GM23248 (cell line): ENCODE data around the gene OVOL1. TPM values are rescaled to one million over a fixed set of nuclear protein-coding genes. Genes with fewer than 3 reads are reported as not detected.

Source experiments
- DNase-seq: peaks from one replicate; pipeline ENCODE4 v3.0.0-alpha.2; 2015
- H2AFZ ChIP-seq: fragments of 200-600 bp; sonication (generic); 2 replicates; pipeline ENCODE4 v1.6.1; 2016; ENCODE audit warnings: antibody characterized with exemption
- H3F3A ChIP-seq: fragments of 200-600 bp; sonication (generic); 2 replicates; pipeline ENCODE4 v1.6.1; 2016; ENCODE audit warnings: mild to moderate bottlenecking, antibody characterized with exemption, mixed run types; ENCODE audit not compliant: insufficient read depth
- H3K27ac ChIP-seq: fragments of 200-600 bp; sonication (generic); 2 replicates; pipeline ENCODE4 v1.5.1; 2016; ENCODE audit warnings: mild to moderate bottlenecking
- H3K27me3 ChIP-seq: fragments of 200-600 bp; sonication (generic); replicated peaks from 2 replicates; pipeline ENCODE4 v1.6.1; 2016; ENCODE audit warnings: mild to moderate bottlenecking; ENCODE audit not compliant: insufficient read depth
- H3K36me3 ChIP-seq: fragments of 200-600 bp; sonication (generic); 2 replicates; pipeline ENCODE4 v1.6.1; 2016; ENCODE audit warnings: low read depth, mild to moderate bottlenecking
- H3K4me1 ChIP-seq: fragments of 200-600 bp; sonication (generic); 2 replicates; pipeline ENCODE4 v1.6.1; 2016; ENCODE audit warnings: mild to moderate bottlenecking; ENCODE audit not compliant: insufficient read depth
- H3K4me2 ChIP-seq: fragments of 200-600 bp; sonication (generic); one replicate; pipeline ENCODE4 v1.6.1; 2016; ENCODE audit warnings: mild to moderate bottlenecking; ENCODE audit not compliant: unreplicated experiment
- H3K4me3 ChIP-seq: fragments of 200-600 bp; sonication (generic); 2 replicates; pipeline ENCODE4 v1.5.1; 2016; ENCODE audit warnings: mild to moderate bottlenecking
- H3K79me2 ChIP-seq: fragments of 200-600 bp; sonication (generic); 2 replicates; pipeline ENCODE4 v1.6.1; 2016; ENCODE audit warnings: mild to moderate bottlenecking; ENCODE audit not compliant: insufficient read depth
- H3K9ac ChIP-seq: fragments of 200-600 bp; sonication (generic); 2 replicates; pipeline ENCODE4 v1.6.1; 2016; ENCODE audit warnings: mild to moderate bottlenecking
- H3K9me2 ChIP-seq: fragments of 200-600 bp; sonication (generic); 2 replicates; pipeline ENCODE4 v1.6.1; 2016; ENCODE audit warnings: mixed run types, mild to moderate bottlenecking, moderate library complexity; ENCODE audit not compliant: insufficient read depth
- H3K9me3 ChIP-seq: fragments of 200-600 bp; sonication (generic); one replicate; pipeline ENCODE4 v1.6.1; 2017; ENCODE audit warnings: low read depth
- H4K20me1 ChIP-seq: fragments of 200-600 bp; sonication (generic); 2 replicates; pipeline ENCODE4 v1.6.0; 2016; ENCODE audit not compliant: insufficient read depth
- EZH2 ChIP-seq: fragments of 200-600 bp; sonication (generic); IDR thresholded peaks from 2 replicates; pipeline ENCODE4 v1.6.1; 2018; ENCODE audit warnings: antibody characterized with exemption, mild to moderate bottlenecking; ENCODE audit not compliant: insufficient read depth, poor library complexity, severe bottlenecking
- EZH2phosphoT487 ChIP-seq: fragments of 200-600 bp; sonication (generic); IDR thresholded peaks from 2 replicates; pipeline ENCODE4 v1.6.1; 2018; ENCODE audit warnings: antibody characterized with exemption, moderate library complexity, mild to moderate bottlenecking, low read depth; ENCODE audit not compliant: insufficient read depth
- WGBS, 2 experiments: methylation state at CpG; one replicate each; pipeline ENCODE4 v1.1.6; 2015 to 2017; ENCODE audit warnings: low lambda C conversion rate in 2 of 2, low coverage in 1 of 2; ENCODE audit errors: missing lambda C conversion rate in 2 of 2; 5-methylcytosine and 5-hydroxymethylcytosine counted together
- in situ Hi-C: fragments of 300-500 bp; cut with MboI; formaldehyde crosslinking; loops from 2 replicates; pipeline ENCODE4 v1.15.0; 2020
- polyA plus RNA-seq: library from polyadenylated mRNA; unstranded; fragments of >200 nt; fragmentation: Nextera tagmentation; extraction: Ambion mirVana; gene quantifications from 2 replicates; pipeline ENCODE4 v1.2.1, GENCODE V29; 2016
- total RNA-seq: library from RNA; depleted of rRNA; stranded (reverse); fragments of >200 nt; shearing (Covaris generic); gene quantifications from 2 replicates; pipeline ENCODE4 v1.2.3, GENCODE V29; 2014

Gene OVOL1
- total and polyA plus RNA-seq, 2 experiments from 2014 or later, result not detected

DNA sequence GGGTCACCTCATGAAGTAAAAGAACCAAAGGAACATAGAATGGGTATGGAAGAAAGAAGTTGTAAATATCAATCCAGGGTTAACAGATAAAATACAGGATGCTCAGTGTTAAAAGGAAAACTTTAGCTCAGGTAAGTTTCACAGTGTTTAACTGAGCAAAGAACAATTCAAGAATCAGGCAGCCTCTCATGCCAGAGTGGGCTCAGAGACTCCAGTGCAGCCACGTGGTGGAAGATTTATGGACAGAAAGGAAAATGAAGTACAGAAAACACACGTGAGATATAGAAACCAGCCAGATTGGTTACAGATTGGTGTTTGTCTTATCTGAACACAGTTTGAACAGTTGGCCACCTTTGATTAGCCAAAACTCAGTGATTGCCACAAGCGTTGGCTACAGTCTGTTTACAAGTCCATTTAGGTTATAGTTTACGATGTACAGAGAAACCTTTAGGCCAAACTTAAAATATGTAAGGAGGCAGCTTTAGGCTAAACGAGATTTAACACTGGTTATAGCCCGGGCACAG is 15.2 kb upstream of the OVOL1 start:
- DNase-seq, result no peak
- in situ Hi-C loops, result no loop called here
- Histone ChIP-seq H3K4me1 (peaks cover 9% of the 10 kb centered on the region), H3K4me2 (no peak overlapping the region), H3K9ac (no peak overlapping the region), H3K36me3 (no peaks in the 10 kb centered on the region), H3K27ac (no peak overlapping the region), H3K27me3 (no peaks in the 10 kb centered on the region), H3K4me3 (no peak overlapping the region), H2AFZ (no peak overlapping the region), H3K79me2 (peaks cover 11% of the 10 kb centered on the region), H3F3A (peaks cover 3% of the 10 kb centered on the region), H3K9me2 (no peaks in the 10 kb centered on the region), H3K9me3 (no peaks in the 10 kb centered on the region), H4K20me1 (no peaks in the 10 kb centered on the region)
- WGBS, 2 experiments, result 66 to 68% methylated on average over 6 of the region's 6 CpGs
- TF ChIP-seq EZH2phosphoT487 (no peak), EZH2 (no peak)

- Histone ChIP-seq H3K4me1 (peaks cover 9% of the 10 kb centered on the region), H3K27me3 (no peaks in the 10 kb centered on the region), H3K4me3 (no peak overlapping the region), H3K79me2 (peaks cover 33% of the 10 kb centered on the region), H3K9me2 (no peaks in the 10 kb centered on the region), H3K4me2 (no peak overlapping the region), H3K9me3 (no peaks in the 10 kb centered on the region), H2AFZ (no peak overlapping the region), H3K9ac (no peak overlapping the region), H4K20me1 (no peaks in the 10 kb centered on the region), H3K27ac (no peak overlapping the region), H3K36me3 (no peaks in the 10 kb centered on the region), H3F3A (no peaks in the 10 kb centered on the region)
- TF ChIP-seq EZH2, result no peak
- no peak for TF ChIP-seq EZH2phosphoT487
- peak; percentile 36 for DNase-seq
- in situ Hi-C loops, result no loop called here
- WGBS, 2 experiments, result 35 to 36% methylated on average over 8 of the region's 8 CpGs
These were observed 13.0 kb upstream of the OVOL1 start for GRCh38 chr11:65773784-65774411.

DNA sequence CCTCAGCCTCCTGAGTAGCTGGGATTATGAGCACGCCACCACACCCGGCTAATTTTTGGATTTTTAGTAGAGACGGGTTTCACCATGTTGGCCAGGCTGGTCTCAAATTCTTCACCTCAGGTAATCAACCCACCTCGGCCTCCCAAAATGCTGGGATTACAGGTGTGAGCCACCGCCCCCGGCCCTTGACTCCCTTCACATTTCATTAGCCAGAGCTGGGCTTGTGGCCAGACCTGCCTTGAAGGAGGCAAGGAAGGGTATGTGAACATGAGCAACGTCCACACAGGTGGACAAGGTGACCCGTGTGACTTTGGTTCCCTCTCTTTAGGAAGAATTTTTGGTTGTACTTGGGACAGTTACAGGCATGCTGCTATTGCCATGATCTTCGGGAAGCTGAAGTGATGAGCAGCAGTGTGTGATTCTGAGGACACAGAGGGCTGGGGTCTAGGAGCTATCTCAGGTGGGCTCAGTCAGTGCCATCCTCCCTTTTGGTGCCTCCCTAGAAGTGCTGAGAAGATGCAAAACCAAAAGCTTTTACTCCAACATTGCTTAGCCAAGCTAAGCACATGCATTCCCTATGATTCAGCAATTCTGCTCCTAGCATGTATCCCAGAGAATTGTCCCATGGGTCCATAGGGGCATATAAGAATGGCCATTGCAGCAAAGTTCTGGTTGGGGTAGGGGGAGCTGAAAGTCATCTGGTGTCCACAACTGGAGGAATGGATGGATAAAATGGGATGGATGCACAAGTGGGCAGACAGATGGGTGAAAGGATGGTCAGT is 12.1 kb upstream of the OVOL1 start:
- H3K36me3 ChIP-seq, result no peaks in the 10 kb centered on the region

GRCh38 chr11:65776196-65776595 is 10.7 kb upstream of the OVOL1 start:
- no peaks in the 10 kb centered on the region for H3K9me2 ChIP-seq
- no peaks in the 10 kb centered on the region for H3F3A ChIP-seq
- DNase-seq, result peak; percentile 41
- no peaks in the 10 kb centered on the region for H3K36me3 ChIP-seq
- H3K4me3 ChIP-seq, result no peak overlapping the region
- H4K20me1 ChIP-seq, result no peaks in the 10 kb centered on the region
- H2AFZ ChIP-seq, result no peak overlapping the region
- no peak for TF ChIP-seq EZH2phosphoT487
- TF ChIP-seq EZH2, result no peak
- peaks cover 42% of the 10 kb centered on the region for H3K79me2 ChIP-seq
- no peak overlapping the region for H3K27ac ChIP-seq
- H3K9me3 ChIP-seq, result no peaks in the 10 kb centered on the region
- no peak overlapping the region for H3K9ac ChIP-seq
- H3K4me1 ChIP-seq, result no peaks in the 10 kb centered on the region
- H3K4me2 ChIP-seq, result no peak overlapping the region
- 89 to 93% methylated on average over 8 of the region's 8 CpGs for WGBS, 2 experiments
- H3K27me3 ChIP-seq, result no peaks in the 10 kb centered on the region
- in situ Hi-C loops, result no loop called here

More for the DNA sequence above, 12.1 kb upstream of the OVOL1 start:
- in situ Hi-C loops, result no loop called here
- Histone ChIP-seq H2AFZ (no peak overlapping the region), H4K20me1 (no peaks in the 10 kb centered on the region), H3K9me3 (no peaks in the 10 kb centered on the region), H3K4me2 (no peak overlapping the region), H3K4me3 (no peak overlapping the region), H3K27me3 (no peaks in the 10 kb centered on the region), H3F3A (no peaks in the 10 kb centered on the region), H3K27ac (no peak overlapping the region), H3K9ac (no peak overlapping the region), H3K79me2 (peaks cover 41% of the 10 kb centered on the region), H3K9me2 (no peaks in the 10 kb centered on the region), H3K4me1 (peaks cover 4% of the 10 kb centered on the region)
- TF ChIP-seq EZH2 (no peak), EZH2phosphoT487 (no peak)
- DNase-seq, result no peak
- 85 to 89% methylated on average over 9 of the region's 9 CpGs for WGBS, 2 experiments
